Sigmoid colon (tissue), 4 donors: ENCODE data around the gene COL4A2.

Experiments
- POLR2AphosphoS5 ChIP-seq, 4 donors: sonication (generic); formaldehyde crosslinking; IDR thresholded peaks; one replicate each; pipeline ENCODE4 v1.6.1; 2017; ENCODE audit warnings: antibody characterized with exemption in 4 of 4
- TF ChIP-seq, protein P1 (sequence below), 4 experiments: fragments of 450-650 bp in 3 of 4; fragments of 200-600 bp in 1 of 4; IDR thresholded peaks; one replicate each; pipeline ENCODE4 v1.5.1; 2016 to 2019; ENCODE audit warnings: antibody characterized with exemption in 4 of 4, mild to moderate bottlenecking in 3 of 4, moderate library complexity in 2 of 4

- peak; percentile 56 to 85 (median 66) for TF ChIP-seq POLR2AphosphoS5 (IDR thresholded peaks at IDR 0.05)
- TF ChIP-seq, protein P1, sequence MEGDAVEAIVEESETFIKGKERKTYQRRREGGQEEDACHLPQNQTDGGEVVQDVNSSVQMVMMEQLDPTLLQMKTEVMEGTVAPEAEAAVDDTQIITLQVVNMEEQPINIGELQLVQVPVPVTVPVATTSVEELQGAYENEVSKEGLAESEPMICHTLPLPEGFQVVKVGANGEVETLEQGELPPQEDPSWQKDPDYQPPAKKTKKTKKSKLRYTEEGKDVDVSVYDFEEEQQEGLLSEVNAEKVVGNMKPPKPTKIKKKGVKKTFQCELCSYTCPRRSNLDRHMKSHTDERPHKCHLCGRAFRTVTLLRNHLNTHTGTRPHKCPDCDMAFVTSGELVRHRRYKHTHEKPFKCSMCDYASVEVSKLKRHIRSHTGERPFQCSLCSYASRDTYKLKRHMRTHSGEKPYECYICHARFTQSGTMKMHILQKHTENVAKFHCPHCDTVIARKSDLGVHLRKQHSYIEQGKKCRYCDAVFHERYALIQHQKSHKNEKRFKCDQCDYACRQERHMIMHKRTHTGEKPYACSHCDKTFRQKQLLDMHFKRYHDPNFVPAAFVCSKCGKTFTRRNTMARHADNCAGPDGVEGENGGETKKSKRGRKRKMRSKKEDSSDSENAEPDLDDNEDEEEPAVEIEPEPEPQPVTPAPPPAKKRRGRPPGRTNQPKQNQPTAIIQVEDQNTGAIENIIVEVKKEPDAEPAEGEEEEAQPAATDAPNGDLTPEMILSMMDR (IDR thresholded peaks at IDR 0.05) = no peak
Measured at GRCh38 chr13:110376120-110376519, 69.0 kb downstream of the COL4A2 start.
